ENCODE results near the gene SPAST. TPM values are rescaled to one million over a fixed set of nuclear protein-coding genes. Genes with fewer than 3 reads are reported as not detected.
"Not testable (repeated sequence)": the region's sequence is repeated elsewhere in the genome, so short reads cannot be mapped to it uniquely, and the experiment has no call there.

The SPAST gene
- total and polyA plus RNA-seq, 9 of the 15 experiments (the other 6 are each of a cell fraction or from before 2014, with no cell fraction given), result 7.4 to 37.0 (median 19.0) TPM

DNA sequence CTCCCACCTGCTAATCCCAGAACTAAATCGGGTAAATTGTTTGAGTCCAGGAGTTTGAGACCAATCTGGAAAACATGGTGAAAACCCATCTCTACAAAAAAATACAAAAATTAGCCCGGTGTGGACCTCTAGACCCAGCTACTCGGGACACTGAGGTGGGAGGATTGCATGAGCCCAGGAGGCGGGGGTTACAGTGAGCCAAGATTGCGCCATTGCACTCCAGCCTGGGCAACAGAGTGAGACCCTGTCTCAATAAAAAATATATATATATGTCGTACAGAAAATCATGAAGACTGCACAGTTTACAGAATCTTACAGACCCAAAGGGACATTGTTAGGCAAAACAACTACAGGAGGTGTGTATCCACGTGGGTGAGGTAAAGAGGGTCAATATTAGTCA, 19.8 kb upstream of the SPAST start (continued):
- TF ChIP-seq, protein P1, sequence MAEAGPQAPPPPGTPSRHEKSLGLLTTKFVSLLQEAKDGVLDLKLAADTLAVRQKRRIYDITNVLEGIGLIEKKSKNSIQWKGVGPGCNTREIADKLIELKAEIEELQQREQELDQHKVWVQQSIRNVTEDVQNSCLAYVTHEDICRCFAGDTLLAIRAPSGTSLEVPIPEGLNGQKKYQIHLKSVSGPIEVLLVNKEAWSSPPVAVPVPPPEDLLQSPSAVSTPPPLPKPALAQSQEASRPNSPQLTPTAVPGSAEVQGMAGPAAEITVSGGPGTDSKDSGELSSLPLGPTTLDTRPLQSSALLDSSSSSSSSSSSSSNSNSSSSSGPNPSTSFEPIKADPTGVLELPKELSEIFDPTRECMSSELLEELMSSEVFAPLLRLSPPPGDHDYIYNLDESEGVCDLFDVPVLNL (CRISPR knock-in tag; IDR thresholded peaks at IDR 0.05; ENCODE audit: low read depth), result no peak

DNA sequence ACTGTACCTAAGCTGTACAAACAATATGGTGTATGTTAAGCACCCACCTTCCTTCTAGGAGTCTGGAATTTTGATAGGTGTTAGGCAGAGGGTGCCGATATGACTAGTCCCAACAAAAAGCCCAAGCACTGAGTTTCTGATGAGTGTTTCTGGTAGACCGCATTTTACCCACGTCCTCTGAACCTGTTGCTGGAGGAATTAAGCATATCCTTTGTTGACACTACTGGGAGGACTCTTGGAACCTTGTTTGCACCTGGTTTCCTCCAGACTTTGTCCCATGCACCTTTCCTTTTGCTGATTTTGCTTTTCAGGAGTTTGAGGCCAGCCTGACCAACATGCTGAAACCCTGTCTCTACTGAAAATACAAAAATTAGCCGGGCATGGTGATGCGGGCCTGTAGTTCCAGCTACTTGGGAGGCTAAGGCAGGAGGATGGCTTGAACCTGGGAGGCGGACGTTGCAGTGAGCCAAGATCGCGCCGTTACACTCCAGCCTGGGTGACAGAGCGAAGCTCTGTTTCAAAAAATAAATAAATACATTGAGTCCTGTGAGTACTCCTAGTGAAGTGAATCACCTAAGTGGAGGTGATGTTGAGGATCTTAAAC, 11.4 kb upstream of the SPAST start:
- ChIA-PET CTCF (ENCODE audit: low intra/inter-chr PET ratio) (no interaction called here), POLR2A (interaction anchor here (1.0 to 1.3 kb wide), 2 partner anchors 10 to 12 kb away, joined by 3 to 5 read pairs; partner anchors contain the start of gene DPY30)
- H3K9ac ChIP-seq (ENCODE audit: insufficient read depth in 1 of 2, low read depth in 2 of 2, low read length in 2 of 2), result no peak overlapping the region
- H3K9me3 ChIP-seq (replicated peaks; ENCODE audit: control insufficient read depth, insufficient read depth, low read depth, low read length), result no peaks in the 10 kb centered on the region
- no TSS peak for BruUV-seq (replicated peaks)
- no peaks in the 10 kb centered on the region for H4K20me1 ChIP-seq (replicated peaks; ENCODE audit: control insufficient read depth, insufficient read depth, low read length)
- in situ Hi-C loops (cut with MboI), result no loop called here
- H2AFZ ChIP-seq (ENCODE audit: low read depth, low read length), result no peak overlapping the region; the same call in 1 of the 2 replicates
- H3K79me2 ChIP-seq (ENCODE audit: control insufficient read depth, insufficient read depth, low read length), result no peaks in the 10 kb centered on the region
- no peaks in the 10 kb centered on the region; a peak in 2 of 5 replicates for H3K4me1 ChIP-seq (replicated peaks in 1 of 2; ENCODE audit: control insufficient read depth in 2 of 2, insufficient read depth in 2 of 2, low read length in 2 of 2)
- ATAC-seq (no peak; the same call in 2 of the 3 replicates), FAIRE-seq (no peak), DNase-seq (ENCODE audit: extremely low read depth in 1 of 4, low spot score in 3 of 4) (no peak)
- no peak overlapping the region for H3K4me2 ChIP-seq (ENCODE audit: insufficient read depth, low read length)
- no peak overlapping the region for H3K4me3 ChIP-seq
- intact Hi-C loops (cut with micrococcal nuclease), result no loop called here
- H3K27me3 ChIP-seq (ENCODE audit: control insufficient read depth in 2 of 2, insufficient read depth in 2 of 2, low read length in 2 of 2), result no peaks in the 10 kb centered on the region
- no peaks in the 10 kb centered on the region for H3K9me1 ChIP-seq (ENCODE audit: control insufficient read depth, insufficient read depth, low read length)
- 79% methylated on average over 11 of the region's 11 CpGs for WGBS (ENCODE audit: insufficient coverage, low coverage, missing lambda C conversion rate)
- H3K27ac ChIP-seq (ENCODE audit: extremely low read depth, low read depth, low read length), result no peak overlapping the region
- no peaks in the 10 kb centered on the region for H3K36me3 ChIP-seq (ENCODE audit: control insufficient read depth, insufficient read depth, low read length)
- TF ChIP-seq NFE2L1 (tag; IDR thresholded peaks at IDR 0.05; ENCODE audit: borderline replicate concordance, low read depth), result no peak
- TF ChIP-seq ZNF165 (CRISPR knock-in tag; IDR thresholded peaks at IDR 0.05; ENCODE audit: borderline replicate concordance), result no peak
- TF ChIP-seq ZNF436 (CRISPR knock-in tag; IDR thresholded peaks at IDR 0.05), result no peak
- TF ChIP-seq HMGN3 (IDR thresholded peaks at IDR 0.05; ENCODE audit: borderline replicate concordance, extremely low read depth, insufficient read length, low read depth, low read length), result no peak
- TF ChIP-seq ZNF764 (CRISPR knock-in tag; IDR thresholded peaks at IDR 0.05; ENCODE audit: low read depth), result no peak
- TF ChIP-seq NRF1 (conservative IDR thresholded peaks at IDR 0.05 in 1 of 2, IDR thresholded peaks at IDR 0.05 in 1 of 2), result no peak

DNA sequence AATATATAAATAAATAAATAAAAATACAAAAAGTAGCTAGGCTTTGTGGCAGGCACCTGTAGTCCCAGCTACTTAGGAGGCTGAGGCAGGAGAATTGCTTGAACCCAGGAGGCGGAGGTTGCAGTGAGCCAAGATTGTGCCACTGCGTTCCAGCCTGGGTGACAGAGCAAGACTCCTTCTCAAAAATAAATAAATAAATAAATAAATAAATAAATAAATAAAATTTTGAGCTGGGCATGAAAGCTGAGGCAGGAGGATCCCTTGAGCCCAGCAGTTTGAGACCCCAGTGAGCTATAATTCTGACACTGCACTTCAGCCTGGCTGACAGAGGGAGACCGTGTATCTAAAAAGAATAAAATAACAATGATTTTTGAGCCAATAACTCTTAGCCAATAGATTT, 8.8 kb upstream of the SPAST start:
- POLR2A ChIA-PET, result interaction anchor here (0.8 to 2.2 kb wide), 2 partner anchors 9 to 14 kb away, joined by 3 to 13 read pairs; partner anchors contain the start of genes DPY30 and SPAST
- in situ Hi-C loops (cut with MboI); H3K9ac ChIP-seq (ENCODE audit: insufficient read depth in 1 of 2, low read depth in 2 of 2, low read length in 2 of 2): not testable (repeated sequence)

More for the DNA sequence above, 8.8 kb upstream of the SPAST start:
- H3K27ac ChIP-seq (ENCODE audit: extremely low read depth, low read depth, low read length); H4K20me1 ChIP-seq (replicated peaks; ENCODE audit: control insufficient read depth, insufficient read depth, low read length); H3K9me1 ChIP-seq (ENCODE audit: control insufficient read depth, insufficient read depth, low read length); H2AFZ ChIP-seq (ENCODE audit: low read depth, low read length); DNase-seq (ENCODE audit: extremely low read depth in 1 of 4, low spot score in 3 of 4); H3K79me2 ChIP-seq (ENCODE audit: control insufficient read depth, insufficient read depth, low read length); H3K9me3 ChIP-seq (replicated peaks; ENCODE audit: control insufficient read depth, insufficient read depth, low read depth, low read length); BruUV-seq (replicated peaks); H3K4me2 ChIP-seq (ENCODE audit: insufficient read depth, low read length); ATAC-seq; H3K36me3 ChIP-seq (ENCODE audit: control insufficient read depth, insufficient read depth, low read length); FAIRE-seq; H3K27me3 ChIP-seq (ENCODE audit: control insufficient read depth in 2 of 2, insufficient read depth in 2 of 2, low read length in 2 of 2); H3K4me3 ChIP-seq; intact Hi-C loops (cut with micrococcal nuclease): not testable (repeated sequence)
- CTCF ChIA-PET (ENCODE audit: low intra/inter-chr PET ratio), result interaction anchor here (0.6 kb wide), 1 partner anchor 127 kb away, joined by 3 read pairs; no protein-coding TSS in a partner anchor
- 82% methylated on average over 3 of the region's 3 CpGs for WGBS (ENCODE audit: insufficient coverage, low coverage, missing lambda C conversion rate)
- H3K4me1 ChIP-seq (replicated peaks in 1 of 2; ENCODE audit: control insufficient read depth in 2 of 2, insufficient read depth in 2 of 2, low read length in 2 of 2), result peaks cover 0 to 10% of the 10 kb centered on the region in 2 experiments; a peak in 2 of 5 replicates

Data from K562 (cell line).